Right forelimb (tissue), 1 donor: Measurements from ENCODE around the gene UBE4B.
"Not testable (repeated sequence)": the region's sequence is repeated elsewhere in the genome, so short reads cannot be mapped to it uniquely, and the experiment has no call there.

Experiments used
- DNase-seq: peaks from one replicate; pipeline ENCODE4 v3.0.0-alpha.2; 2018

UBE4B gene

DNA sequence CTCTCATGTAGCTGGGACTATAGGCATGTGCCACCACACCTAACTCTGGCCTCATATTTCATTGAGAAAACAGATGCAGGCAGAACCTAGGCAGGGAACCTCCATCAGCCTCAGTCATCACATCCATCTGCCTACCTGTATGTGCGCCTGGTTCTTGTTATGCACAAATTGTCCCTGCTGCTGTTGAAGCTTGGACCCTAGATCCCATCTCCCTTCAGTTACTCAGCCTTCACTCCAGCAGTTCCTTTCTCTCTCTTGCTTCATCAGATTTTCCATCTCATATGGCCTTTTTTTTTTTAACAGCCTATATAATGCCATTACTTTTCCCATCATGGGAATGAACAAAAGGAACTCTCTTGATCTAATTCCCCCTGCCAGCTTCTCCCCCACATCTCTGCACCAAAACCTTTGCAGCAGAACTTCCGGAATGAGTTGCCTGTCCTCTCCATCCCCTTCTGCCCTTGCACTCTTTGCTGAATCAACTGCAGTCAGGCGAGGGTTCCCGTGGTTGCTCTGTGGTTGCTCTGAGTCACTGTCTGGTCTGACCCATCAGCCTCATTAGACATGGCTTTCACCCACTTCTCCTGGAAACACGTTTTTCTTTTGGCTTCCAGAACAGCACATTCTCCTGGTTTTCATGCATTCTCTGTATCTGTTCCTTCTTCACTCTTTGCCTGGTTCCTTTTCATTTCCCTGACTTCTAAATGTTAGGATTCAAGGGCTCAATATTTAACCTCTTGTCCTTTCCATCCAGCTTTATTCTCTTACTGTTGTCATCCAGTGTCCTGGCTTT, 41.5 kb downstream of the UBE4B start:
- DNase-seq = no peak

DNA sequence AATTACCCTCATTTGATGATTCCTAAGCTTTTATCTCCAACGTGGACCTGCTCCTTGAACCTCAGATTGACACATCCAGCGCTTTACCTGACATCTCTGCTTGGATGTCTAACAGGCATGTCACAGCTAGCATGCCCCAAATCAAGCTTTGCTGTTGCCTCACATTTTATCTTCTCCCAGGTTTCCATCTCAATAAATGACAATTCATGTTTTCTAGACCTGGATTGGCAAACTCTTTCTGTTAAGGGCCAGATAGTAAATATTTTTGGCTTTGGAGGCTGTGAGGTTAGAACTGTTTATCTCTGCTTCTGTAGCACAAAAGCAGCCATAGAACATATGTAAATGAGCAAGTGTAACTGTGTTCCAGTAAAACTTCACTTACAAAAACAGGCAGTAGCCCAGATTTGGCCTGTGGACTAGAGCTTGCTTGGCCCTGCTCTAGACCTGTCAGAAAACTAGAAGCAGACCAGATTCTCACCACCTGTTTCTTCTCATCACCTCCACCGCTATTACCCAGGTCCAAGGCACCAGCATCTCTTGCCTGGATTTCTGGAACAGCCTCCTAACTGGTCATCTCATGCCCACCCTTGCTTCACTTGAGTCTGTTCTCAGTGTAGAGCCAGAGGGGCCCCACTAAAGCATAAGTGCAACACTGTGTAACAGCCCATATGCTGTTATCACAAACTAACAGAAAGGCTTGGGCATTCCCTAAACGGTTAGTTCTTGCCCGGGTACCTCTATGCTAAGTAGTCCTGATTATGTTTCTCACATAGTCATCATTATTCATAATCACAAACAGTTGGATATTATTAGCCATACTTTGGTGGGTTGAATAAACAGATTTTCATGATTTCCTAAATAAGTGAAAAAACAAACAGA, 42.3 kb downstream of the UBE4B start:
- no peak for DNase-seq

DNA sequence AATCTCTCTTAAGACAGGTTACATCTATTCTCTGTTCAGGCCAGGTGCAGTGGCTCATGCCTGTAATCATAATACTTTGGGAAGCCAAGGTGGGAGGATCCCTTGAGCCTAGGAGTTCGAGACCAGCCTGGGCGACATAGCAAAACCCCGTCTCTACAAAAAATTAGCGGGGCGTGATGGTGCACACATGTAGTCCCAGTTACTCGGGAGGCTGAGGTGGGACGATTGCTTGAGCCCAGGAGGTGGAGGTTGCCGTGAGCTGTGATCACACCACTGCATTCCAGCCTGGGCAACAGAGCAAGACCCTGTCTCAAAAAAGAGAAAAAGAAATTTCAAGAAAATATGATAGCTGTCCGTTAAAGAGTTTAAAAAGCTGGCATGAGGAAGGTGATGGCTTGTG, 43.0 kb downstream of the UBE4B start:
- no peak for DNase-seq

DNA sequence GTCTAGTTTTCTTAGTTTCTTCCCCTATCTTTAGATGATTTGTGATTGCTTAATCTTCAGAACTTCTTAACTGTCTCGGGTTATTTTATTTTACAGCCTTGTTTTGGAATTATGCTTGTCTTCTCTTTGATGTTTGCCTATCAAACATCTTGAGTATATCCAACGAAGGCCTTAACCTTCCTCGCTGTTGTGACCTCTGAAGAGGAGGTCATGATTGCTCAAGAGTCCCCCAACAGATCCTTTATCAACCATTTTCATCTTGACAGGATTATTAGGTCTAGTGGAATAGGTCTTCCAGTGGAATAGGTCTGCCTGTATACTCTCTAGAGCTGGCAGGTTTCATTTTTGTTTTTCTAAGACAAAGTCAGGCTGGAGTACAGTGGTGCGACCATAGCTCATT, 45.7 kb downstream of the UBE4B start:
- no peak for DNase-seq

DNA sequence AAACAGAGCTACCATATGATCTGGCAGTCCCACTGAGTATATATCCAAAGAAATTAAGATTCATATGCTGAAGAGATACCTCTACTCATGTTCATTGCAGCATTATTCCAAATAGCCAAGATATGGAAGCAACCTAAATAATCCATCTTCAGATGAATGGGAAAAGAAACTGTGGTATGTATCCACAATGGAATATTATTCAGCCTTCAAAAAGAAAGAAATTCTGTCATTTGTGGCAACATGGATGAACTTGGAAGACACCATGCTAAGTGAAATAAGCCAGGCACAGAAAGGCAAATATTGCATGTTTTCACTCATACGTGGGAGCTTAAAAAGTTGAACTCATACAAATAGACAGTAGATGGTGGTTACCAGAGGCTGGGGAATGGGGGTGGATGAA, 47.8 kb downstream of the UBE4B start:
- no peak for DNase-seq

DNA sequence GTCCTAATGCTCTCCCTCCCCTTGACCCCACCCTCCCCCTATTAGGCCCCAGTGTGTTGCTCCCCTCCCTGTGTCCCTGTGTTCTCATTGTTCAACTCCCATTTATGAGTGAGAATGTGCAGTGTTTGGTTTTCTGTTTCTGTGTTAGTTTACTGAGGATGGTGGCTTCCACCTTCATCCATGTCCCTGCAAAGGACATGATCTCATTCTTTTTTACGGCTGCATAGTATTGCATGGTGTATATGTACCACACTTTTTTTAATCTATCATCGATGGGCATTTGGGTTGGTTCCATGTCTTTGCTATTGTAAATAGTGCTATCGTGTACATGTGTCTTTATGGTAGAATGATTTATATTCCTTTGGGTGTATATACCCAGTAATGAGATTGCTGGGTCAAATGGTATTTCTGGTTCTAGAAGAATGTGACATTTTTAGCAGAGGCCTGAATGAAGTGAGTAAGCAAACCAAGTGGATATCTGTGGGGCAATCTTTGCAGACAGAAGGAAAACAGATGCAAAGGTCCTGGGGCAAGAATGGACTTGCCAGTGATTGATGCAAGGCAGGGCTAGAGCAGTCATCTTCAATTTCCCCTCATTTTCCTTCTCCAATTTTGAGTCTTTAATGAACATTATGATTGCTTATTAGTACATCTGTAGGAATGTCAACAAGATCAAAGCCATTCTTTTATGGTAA, 50.2 kb downstream of the UBE4B start:
- no peak for DNase-seq

DNA sequence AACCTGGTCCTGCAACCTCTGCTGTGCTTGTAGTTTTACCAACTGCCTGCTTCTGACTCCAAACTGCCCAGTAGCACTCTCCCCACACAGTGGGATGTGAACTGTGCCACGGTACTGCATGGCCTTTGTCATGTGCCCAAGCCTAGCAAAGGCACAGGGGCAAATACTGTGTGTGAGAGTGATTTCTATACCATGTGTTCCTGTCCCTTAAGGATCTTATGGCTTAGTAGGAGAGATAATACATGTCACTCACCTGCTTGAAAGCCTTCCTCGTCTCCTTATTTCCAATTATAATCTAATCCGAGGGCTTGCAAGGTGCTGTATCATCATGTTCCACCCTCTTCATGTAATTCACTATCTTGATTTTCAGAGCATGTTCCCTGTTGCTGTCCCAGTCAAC, 51.3 kb downstream of the UBE4B start:
- DNase-seq = no peak

DNA sequence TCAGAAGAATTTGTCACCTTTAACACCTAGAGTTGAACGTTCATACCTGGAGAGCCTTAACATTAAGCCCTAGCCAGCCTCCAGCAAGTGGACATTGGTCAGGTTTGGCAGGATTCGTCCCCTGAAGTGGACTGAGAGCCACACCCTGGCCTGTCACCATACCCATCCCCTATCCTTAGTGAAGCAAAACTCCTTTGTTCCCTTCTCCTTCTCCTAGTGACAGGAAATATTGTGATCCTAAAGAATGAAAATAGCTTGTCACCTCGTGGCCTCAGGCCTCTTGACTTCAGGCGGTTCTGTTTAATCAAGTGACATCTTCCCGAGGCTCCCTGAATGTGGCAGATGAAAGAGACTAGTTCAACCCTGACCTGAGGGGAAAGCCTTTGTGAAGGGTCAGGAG, 52.3 kb downstream of the UBE4B start:
- DNase-seq = no peak

DNA sequence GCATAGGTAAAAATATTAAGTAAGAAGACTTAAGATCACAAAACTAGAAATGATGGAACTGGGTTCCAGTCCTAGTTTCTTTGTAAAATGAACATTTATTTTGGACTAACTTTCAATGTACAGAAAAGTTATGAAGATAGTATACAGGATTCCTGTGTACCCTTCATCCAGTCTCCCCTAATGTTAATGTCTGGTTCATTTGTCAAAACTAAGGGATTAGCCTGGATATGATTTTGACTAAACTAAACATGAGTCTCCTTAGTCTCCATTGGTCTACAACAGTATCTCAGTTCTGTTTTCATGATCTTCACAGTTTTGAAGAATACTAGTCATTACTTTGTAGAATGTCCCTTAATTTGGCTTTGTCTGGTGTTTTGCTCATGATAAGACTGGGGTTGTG, 54.5 kb downstream of the UBE4B start:
- no peak for DNase-seq

DNA sequence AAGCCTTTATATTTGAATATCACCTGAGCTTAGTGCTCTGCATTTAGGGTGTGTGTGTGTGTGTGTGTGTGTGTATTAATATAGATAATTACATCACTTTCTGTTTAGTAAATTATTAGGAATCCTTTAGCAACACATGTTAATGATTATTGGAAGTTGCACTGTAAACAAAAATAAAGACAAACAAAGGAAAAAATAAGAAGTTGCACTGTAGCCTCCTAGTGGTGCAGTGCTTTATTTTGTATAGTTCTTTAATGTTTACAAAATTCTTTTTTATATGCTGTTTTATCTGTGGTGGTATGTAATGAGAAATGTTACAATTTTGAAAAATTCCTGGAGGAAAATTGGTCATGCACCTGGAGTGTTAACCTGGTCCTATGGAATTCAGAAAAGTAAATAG, 69.2 kb downstream of the UBE4B start:
- no peak for DNase-seq

DNA sequence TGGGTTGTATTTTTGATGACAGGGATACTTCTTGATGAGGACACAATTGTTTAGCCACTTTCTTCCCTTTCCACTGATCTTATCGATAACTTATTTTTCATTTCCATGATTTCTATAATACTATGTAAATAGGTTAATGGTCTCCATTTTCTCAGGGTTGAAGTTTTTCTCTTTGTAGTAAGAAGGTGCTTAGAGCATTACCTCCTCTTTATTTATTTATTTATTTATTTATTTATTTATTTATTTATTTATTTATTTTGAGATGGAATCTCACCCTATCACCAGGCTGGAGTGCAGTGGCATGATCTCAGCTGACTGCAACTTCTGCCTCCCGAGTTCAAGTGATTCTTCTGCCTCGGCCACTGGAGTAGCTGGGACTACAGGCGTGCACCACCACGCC, 70.4 kb downstream of the UBE4B start:
- DNase-seq = no peak

DNA sequence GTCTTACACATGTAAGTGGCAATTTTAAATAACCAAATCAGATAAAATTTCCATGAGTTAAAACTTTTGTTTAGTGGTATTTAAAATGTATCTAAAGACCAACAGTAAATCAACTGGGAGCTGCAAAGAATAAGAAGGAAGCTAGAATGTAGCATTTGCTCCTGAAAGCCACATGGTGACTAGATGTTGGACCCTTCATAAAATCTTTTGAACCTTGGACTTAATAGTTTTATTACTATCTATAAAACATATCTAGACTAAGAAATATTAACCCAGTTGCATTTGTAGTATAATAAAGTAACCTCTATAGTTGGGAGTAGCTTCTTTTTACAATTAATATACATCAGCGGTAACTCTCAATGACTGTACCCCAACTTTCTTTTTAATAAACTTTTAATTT, 72.1 kb downstream of the UBE4B start:
- DNase-seq = no peak

DNA sequence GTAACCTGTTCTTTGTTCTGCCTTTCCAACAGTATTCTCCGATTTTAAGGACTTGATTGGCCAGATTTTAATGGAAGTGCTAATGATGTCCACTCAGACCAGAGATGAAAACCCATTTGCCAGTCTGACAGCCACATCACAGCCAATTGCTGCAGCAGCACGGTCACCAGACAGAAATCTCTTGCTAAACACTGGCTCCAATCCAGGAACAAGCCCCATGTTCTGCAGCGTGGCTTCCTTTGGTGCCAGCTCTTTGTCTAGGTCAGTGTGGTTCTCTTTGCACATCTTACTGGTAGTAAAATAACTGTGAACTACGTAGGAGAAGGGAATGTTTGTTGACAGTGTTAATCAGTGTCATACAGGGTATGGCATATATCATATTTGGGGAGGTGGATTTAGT, 72.7 kb downstream of the UBE4B start:
- DNase-seq = no peak

DNA sequence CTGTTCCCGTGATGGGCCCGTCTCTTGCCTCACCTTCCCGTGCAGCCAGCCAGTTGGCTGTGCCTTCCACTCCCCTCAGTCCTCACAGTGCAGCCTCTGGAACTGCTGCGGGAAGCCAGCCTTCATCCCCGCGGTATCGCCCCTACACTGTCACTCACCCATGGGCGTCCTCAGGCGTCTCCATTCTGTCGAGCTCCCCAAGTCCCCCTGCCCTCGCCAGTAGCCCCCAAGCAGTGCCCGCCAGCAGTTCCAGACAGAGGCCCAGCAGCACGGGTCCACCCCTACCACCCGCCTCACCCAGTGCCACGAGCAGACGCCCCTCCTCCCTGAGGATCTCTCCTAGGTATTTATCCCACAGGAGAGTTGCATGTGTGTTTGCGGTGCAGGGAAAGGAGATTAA, 73.5 kb downstream of the UBE4B start:
- DNase-seq = no peak

DNA sequence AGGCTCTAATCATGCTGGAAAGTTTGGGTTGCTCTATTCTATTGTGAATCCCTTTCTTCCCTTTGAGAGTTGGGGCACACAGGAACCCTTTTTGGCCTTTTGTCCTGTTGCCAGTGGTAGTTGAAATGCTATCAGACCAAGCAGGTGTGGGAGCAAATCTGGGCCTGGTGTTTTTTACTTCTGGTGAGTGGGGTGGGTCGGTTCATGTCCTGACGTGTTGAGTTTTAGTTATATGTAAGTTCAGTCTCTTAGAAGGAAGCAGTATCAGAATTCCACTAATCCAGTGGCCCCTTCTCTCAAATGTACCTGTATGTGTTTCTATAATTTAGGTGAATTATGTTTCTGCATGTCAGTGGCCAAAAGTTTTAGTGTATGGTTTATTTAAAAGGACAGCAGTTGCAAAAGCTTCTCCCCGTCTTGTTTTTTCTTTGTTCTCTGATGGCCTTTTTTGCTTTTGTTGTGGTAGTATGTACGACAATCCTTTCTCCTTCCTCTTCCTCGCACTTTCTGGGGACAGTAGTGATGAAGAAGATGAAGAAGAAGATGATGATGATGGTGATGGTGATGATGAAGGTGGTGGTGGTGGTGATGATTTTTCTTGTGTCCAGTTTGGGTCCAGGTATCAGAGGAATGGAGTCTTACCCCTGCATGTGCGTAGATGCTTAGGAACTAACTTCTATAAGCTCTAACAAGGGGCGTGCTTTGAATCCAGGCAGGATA, 74.2 kb downstream of the UBE4B start:
- no peak for DNase-seq

DNA sequence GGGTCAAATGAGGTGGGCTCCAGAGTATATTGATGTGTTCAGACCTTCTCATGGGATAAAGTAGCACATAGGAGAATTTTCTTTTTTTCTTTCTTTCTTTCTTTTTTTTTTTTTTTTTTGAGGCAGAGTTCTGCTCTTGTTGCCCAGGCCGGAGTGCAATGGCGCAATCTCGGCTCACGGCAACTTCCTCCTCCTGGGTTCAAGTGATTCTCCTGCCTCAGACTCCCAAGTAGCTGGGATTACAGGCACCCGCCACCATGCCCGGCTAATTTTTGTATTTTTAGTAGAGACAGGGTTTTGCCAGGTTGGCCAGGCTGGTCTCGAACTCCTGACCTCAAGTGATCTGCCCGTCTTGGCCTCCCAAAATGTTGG, 74.7 kb downstream of the UBE4B start:
- DNase-seq = not testable (repeated sequence)

DNA sequence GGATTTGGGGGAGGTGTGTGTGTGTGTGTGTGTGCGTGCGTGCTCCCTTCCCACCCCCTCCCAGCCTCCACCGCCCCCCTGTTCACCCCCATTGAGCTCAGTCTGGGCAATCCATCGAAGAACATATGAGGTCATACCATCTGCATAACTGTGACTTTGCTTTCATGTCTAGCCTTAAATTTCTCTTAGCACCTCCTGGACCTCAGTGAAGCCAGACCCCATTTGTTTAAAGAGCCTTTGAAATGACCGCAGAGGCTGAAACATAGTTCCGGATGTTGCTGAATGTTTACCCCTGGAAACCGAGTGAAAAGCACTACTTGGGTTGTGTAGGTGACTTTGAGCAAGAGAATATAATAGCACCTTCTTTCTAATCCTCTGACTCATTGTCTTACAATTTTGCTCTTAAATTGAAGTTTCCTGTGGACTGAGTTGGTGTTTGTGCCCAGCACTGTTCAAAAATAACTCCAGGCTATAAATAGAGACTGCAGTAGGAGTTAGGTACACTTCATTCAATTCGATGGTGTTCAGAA, 75.4 kb downstream of the UBE4B start:
- no peak for DNase-seq

DNA sequence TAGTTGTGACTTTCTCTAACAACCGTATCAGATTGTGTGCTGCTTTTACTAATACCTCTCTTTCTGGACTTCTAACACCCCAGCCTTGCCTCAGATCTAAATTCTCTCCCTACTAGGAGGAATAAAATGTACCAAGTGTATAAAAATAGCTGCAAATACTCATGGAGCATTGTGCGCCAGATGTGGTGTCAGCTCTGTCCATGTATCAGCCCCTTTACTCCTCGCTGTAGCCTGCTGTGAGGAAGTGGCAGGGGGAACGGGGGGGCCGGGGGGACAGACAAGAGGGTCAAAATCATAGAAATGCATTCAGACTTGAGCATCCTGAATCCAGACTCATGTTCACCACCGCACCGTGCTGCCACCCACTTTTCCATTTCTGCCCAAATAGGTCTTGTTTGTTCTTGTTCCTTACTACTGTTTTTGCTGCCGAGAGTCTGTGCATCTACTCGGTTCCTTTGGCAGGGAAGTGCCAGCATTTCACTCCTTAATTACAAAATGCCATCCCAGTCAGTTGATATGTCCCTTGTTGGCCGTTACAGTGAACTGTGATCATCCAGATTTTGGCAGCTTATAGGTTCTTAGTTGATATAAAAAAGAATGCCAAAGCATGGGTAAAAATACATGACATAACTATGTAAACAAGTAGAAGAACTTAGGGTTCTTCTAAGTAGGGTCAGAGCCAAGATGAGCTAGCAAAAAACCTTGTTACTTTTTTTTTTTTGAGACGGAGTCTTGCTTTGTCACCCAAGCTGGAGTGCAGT, 76.4 kb downstream of the UBE4B start:
- DNase-seq = no peak

DNA sequence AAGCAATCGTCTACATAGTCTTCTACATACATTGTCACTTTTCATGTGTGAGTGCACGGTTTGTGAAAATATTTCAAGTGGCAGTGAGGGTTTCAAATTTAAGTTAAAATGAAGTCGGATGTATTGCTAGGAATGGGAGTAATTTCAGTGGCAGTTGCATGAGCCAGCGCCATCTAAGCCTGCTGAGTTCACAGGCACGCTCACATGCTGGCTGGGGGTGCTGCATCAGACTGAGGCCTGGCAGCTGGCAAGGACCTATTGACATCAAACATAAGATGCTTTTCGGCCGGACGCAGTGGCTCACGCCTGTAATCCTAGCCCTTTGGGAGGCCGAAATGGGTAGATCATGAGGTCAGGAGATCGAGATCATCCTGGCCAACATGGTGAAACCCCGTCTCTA, 80.7 kb downstream of the UBE4B start:
- no peak for DNase-seq

DNA sequence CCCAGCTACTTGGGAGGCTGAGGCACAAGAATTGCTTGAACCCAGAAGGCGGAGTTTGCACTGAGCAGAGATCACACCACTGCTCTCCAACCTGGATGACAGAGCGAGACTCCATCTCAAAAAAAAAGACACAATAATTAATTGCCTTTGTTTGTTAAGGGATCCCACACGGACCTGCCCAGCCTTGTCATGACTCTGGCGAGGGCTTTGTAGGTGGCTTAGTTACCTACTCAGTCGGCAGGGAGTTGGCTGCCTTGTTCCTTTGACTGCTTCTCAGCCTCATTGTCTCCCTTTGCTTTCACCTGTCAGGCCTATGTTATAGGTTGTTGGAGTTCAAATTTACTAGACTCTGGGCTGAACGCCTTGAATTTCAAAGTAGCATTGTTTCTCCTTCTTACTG, 82.0 kb downstream of the UBE4B start:
- no peak for DNase-seq

DNA sequence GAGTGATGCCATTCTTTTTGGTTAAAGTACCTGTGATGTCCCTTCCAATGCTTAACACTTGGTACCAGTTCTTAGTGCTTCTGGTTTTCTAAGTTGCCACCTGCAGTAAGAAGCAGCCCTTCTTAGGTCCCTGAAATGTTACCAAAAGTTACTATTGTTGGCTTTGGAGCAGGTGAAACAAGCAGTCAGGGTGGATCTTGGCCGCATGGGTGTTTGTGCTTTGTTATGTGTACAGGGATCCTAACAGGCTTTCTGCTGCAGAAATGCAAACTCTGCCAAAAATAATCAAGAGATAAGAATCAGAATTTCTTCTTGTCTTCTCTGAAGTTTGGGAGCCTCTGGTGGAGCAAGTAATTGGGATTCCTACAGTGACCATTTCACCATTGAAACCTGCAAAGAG, 84.4 kb downstream of the UBE4B start:
- no peak for DNase-seq

DNA sequence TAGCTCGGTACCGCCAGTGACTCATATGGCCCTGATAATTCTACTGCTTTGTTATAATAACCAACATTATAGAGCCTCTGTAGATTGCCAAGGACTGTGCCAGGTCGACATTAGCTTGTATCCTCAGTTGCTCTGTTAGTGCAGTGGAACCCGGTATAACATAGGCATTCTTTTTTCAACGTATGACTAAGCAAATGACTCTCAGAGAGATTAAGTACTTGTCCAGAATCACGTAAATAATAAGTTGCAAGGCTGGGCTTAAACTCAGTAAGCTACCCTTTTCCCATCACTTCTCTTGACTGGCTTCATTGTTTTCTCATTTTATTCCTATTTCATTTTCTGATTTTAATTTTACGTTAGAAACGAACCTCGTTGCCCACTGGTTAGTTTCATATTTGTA, 85.1 kb downstream of the UBE4B start:
- DNase-seq = no peak
